ENCODE measurements around the gene SLC22A5. TPM values are rescaled to one million over a fixed set of nuclear protein-coding genes. Genes with fewer than 3 reads are reported as not detected.

The SLC22A5 gene
- total and polyA plus RNA-seq, 10 of the 15 experiments (the other 5 are each of a cell fraction or from before 2014, with no cell fraction given): 1.1 to 4.4 (median 2.3) TPM

DNA sequence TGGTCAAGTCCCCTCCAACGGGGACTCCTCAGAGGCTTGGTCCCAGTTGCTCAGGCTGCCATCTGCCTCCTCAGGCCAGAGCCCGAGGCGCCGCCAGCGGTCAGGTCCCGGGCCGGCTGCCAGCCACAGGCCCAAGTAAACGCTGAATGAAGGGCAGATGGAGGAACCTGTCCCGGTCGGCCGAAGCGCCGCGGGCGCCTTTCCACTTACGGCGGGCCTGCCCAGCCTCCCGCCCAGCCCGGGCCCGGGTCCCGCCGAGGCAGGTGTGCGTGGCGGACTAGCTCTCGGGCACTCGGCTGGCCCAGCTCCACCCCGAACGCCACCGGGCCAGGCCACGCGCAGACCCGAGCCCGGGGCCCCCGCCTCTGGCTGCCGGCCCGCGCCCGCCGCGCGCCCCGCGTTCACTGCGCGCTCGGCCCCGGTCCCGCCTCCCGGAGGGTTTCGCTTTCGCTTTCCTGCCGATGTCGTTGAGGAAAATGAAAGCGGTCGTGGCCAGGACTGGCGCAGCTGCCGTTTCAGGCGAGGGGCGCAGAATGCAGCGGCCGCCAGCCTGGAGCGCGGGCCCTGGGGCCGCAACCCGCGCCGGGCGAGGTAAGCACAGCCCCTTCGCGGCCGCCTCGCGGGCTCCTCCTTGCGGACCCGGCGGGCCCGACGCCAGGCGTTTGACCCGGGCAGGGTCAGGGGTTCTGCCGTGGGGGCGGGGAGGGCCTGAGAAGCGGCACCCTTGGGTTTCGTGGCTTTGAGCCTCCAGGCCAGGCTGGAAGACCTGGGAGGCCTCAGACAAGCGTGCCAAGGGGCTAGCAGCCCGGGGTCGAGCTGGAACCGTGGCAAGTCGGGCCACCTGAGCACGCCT, 41.2 kb downstream of the SLC22A5 start:
- Histone ChIP-seq H3K4me2 (ENCODE audit: control insufficient read depth, insufficient read depth) (peak overlapping the region; percentile 98), H3K27me3 (replicated peaks in 1 of 2; ENCODE audit: control insufficient read depth in 2 of 2, insufficient read depth in 2 of 2, low read length in 1 of 2) (no peaks in the 10 kb centered on the region), H4K20me1 (ENCODE audit: control insufficient read depth, insufficient read depth) (no peaks in the 10 kb centered on the region), H3K9me3 (replicated peaks; ENCODE audit: control insufficient read depth, insufficient read depth, low read length) (no peaks in the 10 kb centered on the region; the same call in 2 of the 3 replicates), H3K4me3 (peak overlapping the region; percentile 89), H3K4me1 (ENCODE audit: control insufficient read depth, insufficient read depth, low read length) (peaks cover 11% of the 10 kb centered on the region), H3K27ac (ENCODE audit: control insufficient read depth, insufficient read depth) (peak overlapping the region; percentile 95), H3K9ac (ENCODE audit: control insufficient read depth, insufficient read depth, low read length) (peak overlapping the region; percentile 96), H3K36me3 (ENCODE audit: control insufficient read depth in 2 of 2, insufficient read depth in 2 of 2, low read length in 1 of 2) (no peaks in the 10 kb centered on the region), H2AFZ (ENCODE audit: control insufficient read depth, low read depth, low read length) (peak overlapping the region; percentile 72), H3K79me2 (ENCODE audit: control insufficient read depth, insufficient read depth, low read length) (peaks cover 57% of the 10 kb centered on the region)
- no peak for DNase-seq (ENCODE audit: low read depth, low spot score)
- 2% methylated on average over 88 of the region's 90 CpGs for WGBS (ENCODE audit: insufficient coverage, insufficient replicate concordance, low lambda C conversion rate, missing lambda C conversion rate)
- POLR2A ChIA-PET: interaction anchor here (0.8 to 3.9 kb wide), 14 partner anchors 10 to 187 kb away, joined by 3 to 46 read pairs (median 9); partner anchors contain the start of gene IRF1
- SMC1A ChIA-PET (ENCODE audit: uncharacterized antibody, unreplicated experiment): interaction anchor here (0.6 to 6.2 kb wide), 11 partner anchors 10 to 88 kb away, joined by 3 to 59 read pairs (median 9); partner anchors contain the start of gene IRF1
- intact Hi-C loops (cut with micrococcal nuclease; ENCODE audit: unreplicated experiment) (loop anchor here (2.0 kb wide), 1 partner anchor 24 kb away; no protein-coding TSS in a partner anchor), in situ Hi-C loops (cut with MboI) (no loop called here)
- no peak for FAIRE-seq
- BruUV-seq (replicated peaks): no TSS peak
- RAD21 ChIA-PET (ENCODE audit: unreplicated experiment): interaction anchor here (0.7 to 3.3 kb wide), 14 partner anchors 10 to 90 kb away, joined by 3 to 37 read pairs (median 8); partner anchors contain the start of gene IRF1
- ATAC-seq: peak; percentile 68
- CTCF ChIA-PET: interaction anchor here (0.7 to 5.2 kb wide), 12 partner anchors 10 to 172 kb away, joined by 3 to 31 read pairs (median 5); partner anchors contain the start of gene IRF1
- TF ChIP-seq PAX8 (IDR thresholded peaks at IDR 0.05): no peak
- peak; percentile 82 for TF ChIP-seq CHD2 (IDR thresholded peaks at IDR 0.05; ENCODE audit: borderline replicate concordance, low read depth, low read length)
- TF ChIP-seq RAD21 (IDR thresholded peaks at IDR 0.05; ENCODE audit: insufficient read depth, low read depth, low read length): peak; percentile 51; the same call in 1 of the 2 replicates
- peak; percentile 86 for TF ChIP-seq TCF12 (IDR thresholded peaks at IDR 0.05; ENCODE audit: low read depth, low read length)
- TF ChIP-seq BACH1 (IDR thresholded peaks at IDR 0.05; ENCODE audit: borderline replicate concordance): peak; percentile 66; the same call in 1 of the 2 replicates
- TF ChIP-seq SMC3 (IDR thresholded peaks at IDR 0.05; ENCODE audit: borderline replicate concordance, low read length): peak; percentile 23; the same call in 1 of the 2 replicates
- TF ChIP-seq EZH2 (IDR thresholded peaks at IDR 0.05; ENCODE audit: borderline replicate concordance, control insufficient read depth, low read depth, low read length): no peak
- TF ChIP-seq PML (IDR thresholded peaks at IDR 0.05; ENCODE audit: low read length): no peak
- peak; percentile 65 for TF ChIP-seq KLF5 (IDR thresholded peaks at IDR 0.05; ENCODE audit: partially characterized antibody)
- TF ChIP-seq, protein P1, sequence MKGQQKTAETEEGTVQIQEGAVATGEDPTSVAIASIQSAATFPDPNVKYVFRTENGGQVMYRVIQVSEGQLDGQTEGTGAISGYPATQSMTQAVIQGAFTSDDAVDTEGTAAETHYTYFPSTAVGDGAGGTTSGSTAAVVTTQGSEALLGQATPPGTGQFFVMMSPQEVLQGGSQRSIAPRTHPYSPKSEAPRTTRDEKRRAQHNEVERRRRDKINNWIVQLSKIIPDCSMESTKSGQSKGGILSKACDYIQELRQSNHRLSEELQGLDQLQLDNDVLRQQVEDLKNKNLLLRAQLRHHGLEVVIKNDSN (IDR thresholded peaks at IDR 0.05; ENCODE audit: borderline replicate concordance, extremely low read length, insufficient read depth, low read depth, low read length): no peak
- TF ChIP-seq MEF2B (IDR thresholded peaks at IDR 0.05; ENCODE audit: partially characterized antibody, poor library complexity, severe bottlenecking): peak; percentile 33
- peak; percentile 86 for TF ChIP-seq RB1 (IDR thresholded peaks at IDR 0.05; ENCODE audit: borderline replicate concordance)
- no peak; the same call in 1 of the 2 replicates for TF ChIP-seq CHD1 (IDR thresholded peaks at IDR 0.05; ENCODE audit: low read depth, low read length)
- TF ChIP-seq, protein P2, sequence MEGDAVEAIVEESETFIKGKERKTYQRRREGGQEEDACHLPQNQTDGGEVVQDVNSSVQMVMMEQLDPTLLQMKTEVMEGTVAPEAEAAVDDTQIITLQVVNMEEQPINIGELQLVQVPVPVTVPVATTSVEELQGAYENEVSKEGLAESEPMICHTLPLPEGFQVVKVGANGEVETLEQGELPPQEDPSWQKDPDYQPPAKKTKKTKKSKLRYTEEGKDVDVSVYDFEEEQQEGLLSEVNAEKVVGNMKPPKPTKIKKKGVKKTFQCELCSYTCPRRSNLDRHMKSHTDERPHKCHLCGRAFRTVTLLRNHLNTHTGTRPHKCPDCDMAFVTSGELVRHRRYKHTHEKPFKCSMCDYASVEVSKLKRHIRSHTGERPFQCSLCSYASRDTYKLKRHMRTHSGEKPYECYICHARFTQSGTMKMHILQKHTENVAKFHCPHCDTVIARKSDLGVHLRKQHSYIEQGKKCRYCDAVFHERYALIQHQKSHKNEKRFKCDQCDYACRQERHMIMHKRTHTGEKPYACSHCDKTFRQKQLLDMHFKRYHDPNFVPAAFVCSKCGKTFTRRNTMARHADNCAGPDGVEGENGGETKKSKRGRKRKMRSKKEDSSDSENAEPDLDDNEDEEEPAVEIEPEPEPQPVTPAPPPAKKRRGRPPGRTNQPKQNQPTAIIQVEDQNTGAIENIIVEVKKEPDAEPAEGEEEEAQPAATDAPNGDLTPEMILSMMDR (IDR thresholded peaks at IDR 0.05 in 2 of 3, conservative IDR thresholded peaks at IDR 0.05 in 1 of 3; ENCODE audit: control insufficient read depth in 2 of 3, extremely low read depth in 1 of 3, insufficient read depth in 1 of 3, low read depth in 3 of 3, low read length in 3 of 3): peak; percentile 54 to 67 (median 61)
- no peak for TF ChIP-seq PAX5 (IDR thresholded peaks at IDR 0.05; ENCODE audit: borderline replicate concordance, low read depth, low read length)

All from GM12878 (cell line).